Smooth muscle cell of bladder (primary cell): ENCODE results near the gene BAHD1. TPM values are rescaled to one million over a fixed set of nuclear protein-coding genes. Genes with fewer than 3 reads are reported as not detected.

Experiments used
- total RNA-seq: library from RNA; depleted of rRNA; stranded (reverse); fragments of >200 nt; gene quantifications from 2 replicates; pipeline ENCODE4 v1.2.3, GENCODE V29; 2014

Gene BAHD1
- total RNA-seq, result 3.6 and 4.0 TPM in 2 replicates

DNA sequence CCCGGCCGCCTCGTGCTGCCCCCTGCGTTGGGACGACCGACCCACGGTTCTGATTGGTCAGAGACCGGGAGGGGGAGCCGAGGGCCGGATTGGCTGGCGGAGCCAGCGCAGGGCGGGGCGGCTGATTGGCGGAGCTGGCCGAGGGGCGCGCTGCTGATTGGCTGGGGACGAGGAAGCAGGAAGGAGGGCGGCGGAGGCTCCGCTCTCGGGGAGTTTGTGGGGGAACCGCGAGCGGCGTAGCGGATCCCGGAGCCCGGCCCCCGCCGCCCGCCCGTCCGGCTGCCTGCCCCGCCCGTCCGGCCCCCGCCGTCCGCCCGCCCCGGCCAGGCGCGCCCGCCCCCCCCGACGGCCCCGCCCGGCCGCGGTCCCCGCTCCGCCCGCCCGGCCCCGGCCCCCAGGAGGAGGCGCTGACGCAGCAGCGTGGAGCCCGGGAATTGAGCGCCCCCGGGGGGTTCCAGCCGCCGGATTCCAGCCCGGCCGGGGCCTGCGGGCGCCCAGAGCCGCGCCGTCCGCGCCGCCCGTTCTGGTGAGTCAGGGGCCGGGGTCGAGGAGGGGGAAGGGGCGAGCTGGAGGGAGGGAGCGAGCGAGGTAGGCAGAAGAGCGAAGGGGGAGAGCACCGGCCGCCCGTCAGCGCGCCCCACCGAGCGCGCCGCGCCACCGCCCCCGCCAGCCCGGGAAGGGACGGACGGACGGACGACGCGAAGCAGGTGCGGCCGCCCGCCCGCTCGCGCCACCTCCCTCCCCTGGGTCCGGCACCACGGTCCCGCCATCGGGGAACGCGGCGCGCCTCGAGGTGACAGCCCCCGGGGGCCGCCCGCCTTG lies at the start of gene BAHD1:
TSS of gene BAHD1 (plus strand) at position 211 of the 822 bp plus-strand sequence. CDS start 17,512 bp downstream, outside the sequence.

GRCh38 chr15:40405501-40406381 lies 35.0 kb upstream of the BAHD1 start, which contains the start of gene IVD:
IVD (plus strand) TSS chr15:40405795; CDS start chr15:40405828, 33 bp downstream.

DNA sequence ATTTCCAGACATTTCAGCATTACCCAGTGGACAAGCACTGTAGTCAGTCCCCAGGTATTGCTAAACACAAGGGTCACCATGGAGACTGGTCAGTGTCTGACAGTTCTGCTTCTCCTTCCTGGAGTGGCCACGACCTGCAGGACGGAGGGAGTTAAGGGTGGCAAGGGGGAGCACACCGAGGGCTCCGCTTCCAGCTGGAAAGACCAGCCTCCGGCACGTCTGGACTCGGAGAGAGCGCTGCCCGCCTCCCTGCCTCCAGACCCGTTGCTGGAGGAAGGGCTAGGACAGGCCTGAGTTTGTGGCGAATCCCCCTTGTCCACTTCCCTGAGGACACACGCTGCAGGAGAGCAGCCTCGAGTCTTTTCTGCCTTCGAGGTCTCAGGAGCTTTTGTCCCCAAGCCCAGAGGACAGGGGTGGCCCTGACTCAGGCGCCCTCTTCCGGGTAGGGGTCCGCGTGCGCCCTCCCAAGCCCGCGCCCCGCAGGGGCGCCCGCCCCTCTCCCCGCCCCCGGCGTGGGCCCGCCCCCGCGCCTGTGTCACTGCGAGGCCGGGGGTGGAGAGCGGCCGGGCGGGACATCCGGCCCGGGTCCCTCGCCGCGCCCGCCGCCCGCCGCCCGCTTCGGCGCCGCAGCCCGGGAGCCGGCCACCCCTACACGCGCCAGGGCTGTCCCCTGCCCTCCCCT lies 29.8 kb downstream of the BAHD1 start, which contains the start of gene CHST14:
TSS of gene CHST14 (plus strand) at position 562 of the 682 bp plus-strand sequence. CDS start 230 bp downstream, outside the sequence.

Other genes starting within 250 kb of the BAHD1 start
- not detected in 2 replicates for gene PAK6, start 201.9 kb upstream of the BAHD1 start, total RNA-seq
- gene ANKRD63, start 157.9 kb upstream of the BAHD1 start, total RNA-seq, result not detected in 2 replicates
- under 0.01 and 0.18 TPM in 2 replicates for gene PLCB2, start 133.0 kb upstream of the BAHD1 start, total RNA-seq
- gene INAFM2, start 117.3 kb upstream of the BAHD1 start, total RNA-seq, result 7.3 and 10.4 TPM in 2 replicates
- gene CCDC9B, start 100.0 kb upstream of the BAHD1 start, total RNA-seq, result 13.8 and 19.0 TPM in 2 replicates
- not detected in 2 replicates for gene PHGR1, start 89.9 kb upstream of the BAHD1 start, total RNA-seq
- under 0.01 and 0.09 TPM in 2 replicates for gene DISP2, start 82.7 kb upstream of the BAHD1 start, total RNA-seq
- 11.0 and 11.1 TPM in 2 replicates for gene KNSTRN, start 58.2 kb upstream of the BAHD1 start, total RNA-seq
- gene IVD, start 35.2 kb upstream of the BAHD1 start, total RNA-seq, result 40.1 and 44.2 TPM in 2 replicates
- gene CHST14, start 30.0 kb downstream of the BAHD1 start, total RNA-seq, result 5.7 and 7.9 TPM in 2 replicates
- 10.1 and 15.8 TPM in 2 replicates for gene CCDC32, start 124.1 kb downstream of the BAHD1 start, total RNA-seq
- gene RPUSD2, start 128.3 kb downstream of the BAHD1 start, total RNA-seq, result 11.0 and 13.4 TPM in 2 replicates
- 1.3 and 1.7 TPM in 2 replicates for gene KNL1, start 153.3 kb downstream of the BAHD1 start, total RNA-seq